MM.1S (cell line): ENCODE data around the gene MAPRE3.

Experiments used
- DNase-seq: peaks from one replicate; pipeline ENCODE4 v3.0.0-alpha.2; 2015
- H2AFZ ChIP-seq: fragments of 300-600 bp; sonication (generic); 2 replicates; pipeline ENCODE4 v1.6.0; 2016; ENCODE audit warnings: antibody characterized with exemption, low read length
- H3F3A ChIP-seq: fragments of 300-600 bp; sonication (generic); 2 replicates; pipeline ENCODE4 v1.6.1; 2016; ENCODE audit warnings: mild to moderate bottlenecking, antibody characterized with exemption, low read length, moderate library complexity, mixed read lengths; ENCODE audit not compliant: insufficient read depth
- H3K27ac ChIP-seq: fragments of 300-600 bp; sonication (generic); 2 replicates; pipeline ENCODE4 v1.5.1; 2016; ENCODE audit warnings: mild to moderate bottlenecking, low read length
- H3K27me3 ChIP-seq: fragments of 300-600 bp; sonication (generic); replicated peaks from 2 replicates; pipeline ENCODE4 v1.6.0; 2016; ENCODE audit warnings: low read length; ENCODE audit not compliant: insufficient read depth
- H3K36me3 ChIP-seq: fragments of 300-600 bp; sonication (generic); replicated peaks from 2 replicates; pipeline ENCODE4 v1.6.1; 2016; ENCODE audit warnings: mild to moderate bottlenecking, low read length, mixed read lengths; ENCODE audit not compliant: insufficient read depth
- H3K4me1 ChIP-seq: fragments of 300-600 bp; sonication (generic); 2 replicates; pipeline ENCODE4 v1.6.1; 2016; ENCODE audit warnings: low read length, mixed read lengths
- H3K4me2 ChIP-seq: fragments of 300-600 bp; sonication (generic); 2 replicates; pipeline ENCODE4 v1.6.0; 2016; ENCODE audit warnings: low read depth, low read length
- H3K4me3 ChIP-seq: fragments of 300-600 bp; sonication (generic); 2 replicates; pipeline ENCODE4 v1.5.1; 2016; ENCODE audit warnings: low read length, mixed read lengths
- H3K79me2 ChIP-seq: fragments of 300-600 bp; sonication (generic); 2 replicates; pipeline ENCODE4 v1.6.1; 2016; ENCODE audit warnings: mixed run types, low read length, mixed read lengths
- H3K9ac ChIP-seq: fragments of 300-600 bp; sonication (generic); 2 replicates; pipeline ENCODE4 v1.6.1; 2016; ENCODE audit warnings: low read length, mixed read lengths
- H3K9me2 ChIP-seq: fragments of 300-600 bp; sonication (generic); replicated peaks from 2 replicates; pipeline ENCODE4 v1.6.1; 2016; ENCODE audit warnings: mild to moderate bottlenecking, low read length, mixed read lengths; ENCODE audit not compliant: insufficient read depth
- H3K9me3 ChIP-seq: fragments of 300-600 bp; sonication (generic); replicated peaks from 2 replicates; pipeline ENCODE4 v1.6.1; 2016; ENCODE audit warnings: mild to moderate bottlenecking, low read length, mixed read lengths; ENCODE audit not compliant: insufficient read depth
- H4K20me1 ChIP-seq: fragments of 300-600 bp; sonication (generic); 2 replicates; pipeline ENCODE4 v1.6.1; 2016; ENCODE audit warnings: mild to moderate bottlenecking, low read length, moderate library complexity, mixed read lengths; ENCODE audit not compliant: insufficient read depth
- EZH2 ChIP-seq: fragments of 300-600 bp; sonication (generic); optimal IDR thresholded peaks from 2 replicates; pipeline ENCODE3; 2017; ENCODE audit warnings: low read depth, mild to moderate bottlenecking, antibody characterized with exemption, low read length, mixed read lengths
- EZH2phosphoT487 ChIP-seq: fragments of 300-600 bp; sonication (generic); IDR thresholded peaks from 2 replicates; pipeline ENCODE4 v1.6.1; 2018; ENCODE audit warnings: antibody characterized with exemption, low read length
- TF ChIP-seq, protein P1 (sequence below): fragments of 300-600 bp; sonication (generic); IDR thresholded peaks from 2 replicates; pipeline ENCODE4 v1.5.1; 2016; ENCODE audit warnings: antibody characterized with exemption, low read length, mixed read lengths

Gene MAPRE3

GRCh38 chr2:26932974-26933373 is 37.5 kb upstream of the MAPRE3 start:
- Histone ChIP-seq H3K27me3 (peaks cover 20% of the 10 kb centered on the region; the same call in 1 of the 2 replicates), H3K9me3 (no peaks in the 10 kb centered on the region; the same call in 1 of the 2 replicates), H3K4me3 (no peak overlapping the region), H3K4me2 (no peak overlapping the region), H3K4me1 (no peaks in the 10 kb centered on the region), H3K27ac (no peak overlapping the region), H3K9me2 (no peaks in the 10 kb centered on the region), H3K9ac (no peak overlapping the region), H2AFZ (no peak overlapping the region), H3K36me3 (no peaks in the 10 kb centered on the region), H3K79me2 (no peaks in the 10 kb centered on the region), H4K20me1 (no peaks in the 10 kb centered on the region), H3F3A (no peaks in the 10 kb centered on the region)
- TF ChIP-seq EZH2 = no peak
- TF ChIP-seq, protein P1, sequence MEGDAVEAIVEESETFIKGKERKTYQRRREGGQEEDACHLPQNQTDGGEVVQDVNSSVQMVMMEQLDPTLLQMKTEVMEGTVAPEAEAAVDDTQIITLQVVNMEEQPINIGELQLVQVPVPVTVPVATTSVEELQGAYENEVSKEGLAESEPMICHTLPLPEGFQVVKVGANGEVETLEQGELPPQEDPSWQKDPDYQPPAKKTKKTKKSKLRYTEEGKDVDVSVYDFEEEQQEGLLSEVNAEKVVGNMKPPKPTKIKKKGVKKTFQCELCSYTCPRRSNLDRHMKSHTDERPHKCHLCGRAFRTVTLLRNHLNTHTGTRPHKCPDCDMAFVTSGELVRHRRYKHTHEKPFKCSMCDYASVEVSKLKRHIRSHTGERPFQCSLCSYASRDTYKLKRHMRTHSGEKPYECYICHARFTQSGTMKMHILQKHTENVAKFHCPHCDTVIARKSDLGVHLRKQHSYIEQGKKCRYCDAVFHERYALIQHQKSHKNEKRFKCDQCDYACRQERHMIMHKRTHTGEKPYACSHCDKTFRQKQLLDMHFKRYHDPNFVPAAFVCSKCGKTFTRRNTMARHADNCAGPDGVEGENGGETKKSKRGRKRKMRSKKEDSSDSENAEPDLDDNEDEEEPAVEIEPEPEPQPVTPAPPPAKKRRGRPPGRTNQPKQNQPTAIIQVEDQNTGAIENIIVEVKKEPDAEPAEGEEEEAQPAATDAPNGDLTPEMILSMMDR = no peak
- TF ChIP-seq EZH2phosphoT487 = no peak
- no peak for DNase-seq

DNA sequence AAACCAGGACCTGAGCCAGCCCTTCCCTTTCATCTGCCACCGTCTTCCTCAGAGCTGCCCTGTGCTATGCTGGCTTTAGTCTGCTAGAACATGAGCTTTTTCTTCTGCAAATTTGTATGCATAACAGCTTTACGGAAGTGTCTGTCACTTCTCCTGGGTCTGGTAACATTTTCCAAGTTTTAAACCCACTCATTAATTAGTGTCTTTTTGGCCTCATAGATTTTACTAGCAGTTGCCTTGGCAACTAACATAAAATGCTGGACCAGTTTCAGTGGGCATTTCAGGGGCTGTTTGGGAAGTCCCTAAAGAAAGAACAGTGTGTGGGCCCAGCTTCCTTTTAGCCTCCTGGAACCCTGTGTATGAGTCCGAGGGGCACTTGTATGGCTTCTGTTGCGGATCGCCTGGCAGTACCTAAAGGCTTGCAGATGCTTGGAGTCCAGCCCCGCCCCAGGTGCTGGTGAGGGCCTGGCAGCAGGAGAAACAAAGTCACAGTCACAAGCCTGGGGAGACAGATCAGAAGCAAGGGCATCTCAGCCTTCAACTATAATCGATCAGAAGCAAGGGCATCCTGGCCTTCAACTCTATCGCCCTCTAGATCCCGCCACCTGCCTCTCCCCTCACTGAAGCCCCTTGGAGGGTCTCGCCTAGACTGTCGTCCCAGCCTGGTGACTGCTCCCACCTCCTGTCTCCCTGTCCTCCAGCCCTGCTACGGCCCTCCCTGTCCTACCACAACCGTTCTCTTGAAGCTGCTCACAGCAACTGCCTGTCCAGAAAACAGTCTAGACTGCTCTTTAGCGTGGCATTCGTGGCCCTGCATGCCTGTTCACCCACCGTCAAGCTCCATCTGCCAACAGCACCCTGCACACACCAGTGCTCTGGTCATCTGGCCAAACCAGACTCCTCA is 36.8 kb upstream of the MAPRE3 start:
- Histone ChIP-seq H3K36me3 (no peaks in the 10 kb centered on the region), H3K27me3 (peaks cover 20% of the 10 kb centered on the region; the same call in 1 of the 2 replicates), H2AFZ (no peak overlapping the region), H3K4me2 (no peak overlapping the region), H4K20me1 (no peaks in the 10 kb centered on the region), H3K9me2 (no peaks in the 10 kb centered on the region), H3K9me3 (no peaks in the 10 kb centered on the region; the same call in 1 of the 2 replicates), H3K4me3 (no peak overlapping the region), H3K27ac (no peak overlapping the region), H3F3A (no peaks in the 10 kb centered on the region), H3K4me1 (no peaks in the 10 kb centered on the region), H3K9ac (no peak overlapping the region), H3K79me2 (no peaks in the 10 kb centered on the region)
- no peak for TF ChIP-seq EZH2
- TF ChIP-seq, protein P1 = no peak
- no peak for TF ChIP-seq EZH2phosphoT487
- DNase-seq = no peak

- H2AFZ ChIP-seq = no peak overlapping the region
- no peaks in the 10 kb centered on the region for H3K9me2 ChIP-seq
- no peaks in the 10 kb centered on the region for H3F3A ChIP-seq
- H3K27me3 ChIP-seq = peaks cover 20% of the 10 kb centered on the region; the same call in 1 of the 2 replicates
- no peak overlapping the region for H3K4me2 ChIP-seq
- TF ChIP-seq, protein P1 = no peak
- no peak for TF ChIP-seq EZH2phosphoT487
- TF ChIP-seq EZH2 = no peak
- no peaks in the 10 kb centered on the region for H4K20me1 ChIP-seq
- H3K79me2 ChIP-seq = no peaks in the 10 kb centered on the region
- no peak for DNase-seq
- H3K36me3 ChIP-seq = no peaks in the 10 kb centered on the region
- H3K27ac ChIP-seq = no peak overlapping the region
- no peaks in the 10 kb centered on the region for H3K4me1 ChIP-seq
- no peak overlapping the region for H3K9ac ChIP-seq
- H3K9me3 ChIP-seq = no peaks in the 10 kb centered on the region; the same call in 1 of the 2 replicates
- H3K4me3 ChIP-seq = no peak overlapping the region
These were observed 36.1 kb upstream of the MAPRE3 start for GRCh38 chr2:26934335-26934724.
